Right atrium auricular region (tissue), 2 donors: Measurements from ENCODE around the gene HINT3. TPM values are rescaled to one million over a fixed set of nuclear protein-coding genes. Genes with fewer than 3 reads are reported as not detected.

Experiments used
- DNase-seq: peaks from one replicate; pipeline ENCODE4 v3.0.0-alpha.2; 2019; ENCODE audit warnings: low spot score
- H3K27ac ChIP-seq, 2 donors: fragments of 200-600 bp; sonication (generic); 1 replicate in 1 of 2; 2 replicates in 1 of 2; pipeline ENCODE4 v1.5.1; 2016 to 2019
- H3K27me3 ChIP-seq, 2 donors: fragments of 200-600 bp; sonication (generic); one replicate each; pipeline versions ENCODE4 v1.5.1 to v1.6.0; 2017 to 2019
- H3K36me3 ChIP-seq: fragments of 200-600 bp; sonication (generic); one replicate; pipeline ENCODE4 v1.5.1; 2016
- H3K4me1 ChIP-seq, 2 donors: fragments of 200-600 bp; sonication (generic); one replicate each; pipeline versions ENCODE4 v1.5.1 to v1.6.0; 2017 to 2019
- H3K4me3 ChIP-seq, 2 donors: fragments of 200-600 bp; sonication (generic); 1 replicate in 1 of 2; 2 replicates in 1 of 2; pipeline ENCODE4 v1.5.1; 2017 to 2019; ENCODE audit warnings: mild to moderate bottlenecking in 1 of 2, moderate library complexity in 1 of 2
- H3K9me3 ChIP-seq, 2 donors: fragments of 200-600 bp; sonication (generic); one replicate each; pipeline ENCODE4 v1.5.1; 2019
- CTCF ChIP-seq, 2 donors: fragments of 200-600 bp; sonication (generic); IDR thresholded peaks; one replicate each; pipeline ENCODE4 v1.5.1; 2019; ENCODE audit warnings: antibody characterized with exemption in 2 of 2
- total RNA-seq, 2 donors: library from RNA; depleted of rRNA; stranded (reverse); fragments of >200 nt; gene quantifications; one replicate each; pipeline ENCODE4 v1.1.0, GENCODE V29; 2016

HINT3 gene
- total RNA-seq, 2 donors from 2014 or later = 16.6 to 30.2 TPM

- Histone ChIP-seq H3K27ac (no peak overlapping the region), H3K27me3 (no peaks in the 10 kb centered on the region), H3K4me3 (no peak overlapping the region), H3K4me1 (peaks cover 0 to 11% of the 10 kb centered on the region in 2 donors), H3K36me3 (no peaks in the 10 kb centered on the region), H3K9me3 (no peaks in the 10 kb centered on the region)
- peak in 1 of 2 donors; percentile 23 for TF ChIP-seq CTCF (IDR thresholded peaks at IDR 0.05)
- DNase-seq = no peak
Observed at GRCh38 chr6:125952764-125953501, 3.6 kb upstream of the HINT3 start.

- Histone ChIP-seq H3K9me3 (no peaks in the 10 kb centered on the region), H3K4me1 (peaks cover 0 to 17% of the 10 kb centered on the region in 2 donors), H3K27ac (no peak overlapping the region), H3K27me3 (no peaks in the 10 kb centered on the region), H3K36me3 (no peaks in the 10 kb centered on the region), H3K4me3 (no peak overlapping the region)
- TF ChIP-seq CTCF (IDR thresholded peaks at IDR 0.05) = no peak
- no peak for DNase-seq
Observed at GRCh38 chr6:125953502-125953875, 3.1 kb upstream of the HINT3 start.

- DNase-seq = no peak
- no peak for TF ChIP-seq CTCF (IDR thresholded peaks at IDR 0.05)
- no peaks in the 10 kb centered on the region for H3K36me3 ChIP-seq
- H3K4me3 ChIP-seq = no peak overlapping the region
- no peaks in the 10 kb centered on the region for H3K9me3 ChIP-seq
- H3K4me1 ChIP-seq = peaks cover 0 to 24% of the 10 kb centered on the region in 2 donors
- H3K27me3 ChIP-seq = no peaks in the 10 kb centered on the region
- H3K27ac ChIP-seq = no peak overlapping the region
Observed at GRCh38 chr6:125954735-125955339, 1.7 kb upstream of the HINT3 start.

DNA sequence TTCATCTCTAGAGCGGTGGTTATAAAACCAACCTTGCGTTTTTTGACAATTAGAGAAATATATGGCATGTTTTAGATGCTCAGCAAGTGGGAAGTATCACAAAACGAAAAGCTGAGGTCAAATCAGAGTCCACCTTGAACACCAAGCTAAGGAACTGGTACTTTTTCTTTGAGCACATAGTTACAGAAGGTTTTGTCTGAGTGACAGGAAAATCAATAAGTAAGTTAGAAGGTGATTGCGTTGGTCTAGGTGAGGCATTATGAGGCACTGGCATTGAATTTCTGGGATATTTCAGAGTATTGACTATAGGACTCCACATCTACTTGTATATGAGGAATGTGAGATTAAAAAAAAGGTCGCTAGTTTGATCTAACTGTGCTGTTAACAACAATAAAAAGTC is 597 bp upstream of the HINT3 start:
- Histone ChIP-seq H3K9me3 (no peaks in the 10 kb centered on the region), H3K4me1 (peaks cover 0 to 24% of the 10 kb centered on the region in 2 donors), H3K4me3 (peak overlapping the region; percentile 68 to 96), H3K27ac (peak overlapping the region; percentile 93 to 95), H3K27me3 (no peaks in the 10 kb centered on the region), H3K36me3 (no peaks in the 10 kb centered on the region)
- no peak for DNase-seq
- no peak for TF ChIP-seq CTCF (IDR thresholded peaks at IDR 0.05)

- peaks cover 0 to 24% of the 10 kb centered on the region in 2 donors for H3K4me1 ChIP-seq
- H3K27ac ChIP-seq = peak overlapping the region; percentile 93 to 95
- no peak for DNase-seq
- H3K36me3 ChIP-seq = no peaks in the 10 kb centered on the region
- peak overlapping the region; percentile 68 to 96 for H3K4me3 ChIP-seq
- H3K9me3 ChIP-seq = no peaks in the 10 kb centered on the region
- no peak for TF ChIP-seq CTCF (IDR thresholded peaks at IDR 0.05)
- H3K27me3 ChIP-seq = no peaks in the 10 kb centered on the region
Observed at GRCh38 chr6:125957391-125957693, 772 bp downstream of the HINT3 start.
